PC-9 (cell line): ENCODE results near the gene PLEKHJ1.

Source experiments
- EZH2 ChIP-seq: fragments of 200-600 bp; sonication (generic); IDR thresholded peaks from 2 replicates; pipeline ENCODE4 v1.8.0; 2017; ENCODE audit warnings: antibody characterized with exemption, low read depth
- TF ChIP-seq, protein P1 (sequence below): fragments of 200-600 bp; sonication (generic); conservative IDR thresholded peaks from 2 replicates; pipeline ENCODE4 v1.6.1; 2017; ENCODE audit warnings: mixed run types, antibody characterized with exemption, mild to moderate bottlenecking, moderate library complexity

DNA sequence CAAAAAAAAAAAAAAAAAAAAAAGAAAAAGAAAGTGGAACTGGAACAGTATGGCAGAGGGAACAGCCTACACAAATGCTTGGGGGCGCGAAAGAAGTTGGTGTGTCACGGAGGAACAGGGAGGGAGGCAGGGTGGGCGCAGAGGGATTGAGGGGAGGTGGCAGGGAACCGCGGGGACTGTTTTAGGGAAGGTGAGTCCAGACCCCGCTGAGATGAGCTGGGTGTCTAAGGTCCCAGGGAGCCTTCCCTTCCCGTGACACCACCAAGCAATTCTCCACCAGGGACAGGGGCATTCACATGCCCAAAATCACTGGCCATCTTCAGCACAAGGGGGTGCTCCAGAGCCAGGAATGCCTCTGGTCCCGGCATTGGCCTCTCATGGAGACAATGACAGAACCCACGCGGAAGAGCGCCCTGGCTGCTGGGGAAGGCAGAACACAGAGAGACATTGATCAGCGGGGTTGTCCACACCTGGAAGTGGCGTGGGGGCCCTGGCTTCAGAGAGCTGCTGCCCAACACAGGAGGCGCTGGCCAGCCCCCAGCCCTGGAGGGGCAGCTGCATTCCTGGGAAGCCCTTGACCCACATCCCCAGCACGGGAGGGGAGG lies 38.9 kb upstream of the PLEKHJ1 start:
- TF ChIP-seq, protein P1, sequence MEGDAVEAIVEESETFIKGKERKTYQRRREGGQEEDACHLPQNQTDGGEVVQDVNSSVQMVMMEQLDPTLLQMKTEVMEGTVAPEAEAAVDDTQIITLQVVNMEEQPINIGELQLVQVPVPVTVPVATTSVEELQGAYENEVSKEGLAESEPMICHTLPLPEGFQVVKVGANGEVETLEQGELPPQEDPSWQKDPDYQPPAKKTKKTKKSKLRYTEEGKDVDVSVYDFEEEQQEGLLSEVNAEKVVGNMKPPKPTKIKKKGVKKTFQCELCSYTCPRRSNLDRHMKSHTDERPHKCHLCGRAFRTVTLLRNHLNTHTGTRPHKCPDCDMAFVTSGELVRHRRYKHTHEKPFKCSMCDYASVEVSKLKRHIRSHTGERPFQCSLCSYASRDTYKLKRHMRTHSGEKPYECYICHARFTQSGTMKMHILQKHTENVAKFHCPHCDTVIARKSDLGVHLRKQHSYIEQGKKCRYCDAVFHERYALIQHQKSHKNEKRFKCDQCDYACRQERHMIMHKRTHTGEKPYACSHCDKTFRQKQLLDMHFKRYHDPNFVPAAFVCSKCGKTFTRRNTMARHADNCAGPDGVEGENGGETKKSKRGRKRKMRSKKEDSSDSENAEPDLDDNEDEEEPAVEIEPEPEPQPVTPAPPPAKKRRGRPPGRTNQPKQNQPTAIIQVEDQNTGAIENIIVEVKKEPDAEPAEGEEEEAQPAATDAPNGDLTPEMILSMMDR = peak; percentile 49
- no peak for TF ChIP-seq EZH2
